ENCODE results near the gene OR9A4.

GRCh38 chr7:141889321-141889720, 26.9 kb upstream of the OR9A4 start:
- no peak for TF ChIP-seq CTCF (conservative IDR thresholded peaks at IDR 0.05; ENCODE audit: low read depth, low read length)
- no peak for TF ChIP-seq EZH2 (IDR thresholded peaks at IDR 0.05; ENCODE audit: low read length, unreplicated experiment)

Measured in PC-3 (cell line).